NCI-H1048 (cell line): ENCODE data around the gene MYORG.

Experiments
- DNase-seq: peaks from one replicate; lab custom pipeline; 2025; lab: John Stamatoyannopoulos, UW

MYORG gene

DNA sequence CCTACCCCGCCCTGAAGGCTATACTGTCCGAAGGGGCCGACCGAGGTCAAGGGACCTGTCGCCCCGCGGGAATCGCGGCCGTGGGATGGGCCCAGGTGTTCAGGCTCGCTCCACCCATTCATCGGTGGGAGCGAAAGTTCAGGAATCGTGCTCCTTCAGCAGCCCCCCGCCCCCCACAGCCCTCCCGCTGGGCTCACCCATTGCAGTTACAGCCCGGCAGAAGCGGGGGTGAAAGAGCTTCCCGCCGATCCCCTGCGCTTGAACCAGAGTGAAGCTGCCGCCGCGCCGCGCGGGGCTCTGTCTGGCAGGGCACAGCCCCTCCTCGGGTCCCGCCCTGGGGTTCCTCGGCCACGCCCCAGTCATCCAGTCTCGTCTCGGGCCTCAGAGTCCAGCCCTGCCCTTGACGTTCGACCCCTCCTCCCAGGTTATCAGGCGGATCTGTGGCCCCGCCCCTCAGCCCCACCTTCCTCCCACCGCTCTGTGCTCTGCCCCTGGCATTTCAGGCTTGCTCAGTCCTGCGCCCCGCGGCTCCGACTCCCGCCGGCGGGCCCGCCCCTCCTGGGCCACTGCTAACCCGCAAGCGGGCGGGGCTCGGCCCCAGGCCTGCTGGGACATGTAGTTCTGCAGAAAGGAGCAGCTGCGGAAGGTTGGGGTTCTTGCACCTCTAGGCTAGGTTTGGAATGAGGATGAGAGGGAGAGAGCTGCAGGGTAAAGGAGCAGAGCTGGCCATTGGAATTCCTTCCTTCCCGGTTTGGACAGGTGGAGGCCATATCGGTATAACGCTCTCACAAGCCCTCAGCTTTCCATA lies at the start of gene MYORG:
Gene MYORG (minus strand): TSS at position 303 of the 808 bp plus-strand sequence. CDS start 3,955 bp downstream, outside the sequence.
- peak; percentile 86 for DNase-seq

DNA sequence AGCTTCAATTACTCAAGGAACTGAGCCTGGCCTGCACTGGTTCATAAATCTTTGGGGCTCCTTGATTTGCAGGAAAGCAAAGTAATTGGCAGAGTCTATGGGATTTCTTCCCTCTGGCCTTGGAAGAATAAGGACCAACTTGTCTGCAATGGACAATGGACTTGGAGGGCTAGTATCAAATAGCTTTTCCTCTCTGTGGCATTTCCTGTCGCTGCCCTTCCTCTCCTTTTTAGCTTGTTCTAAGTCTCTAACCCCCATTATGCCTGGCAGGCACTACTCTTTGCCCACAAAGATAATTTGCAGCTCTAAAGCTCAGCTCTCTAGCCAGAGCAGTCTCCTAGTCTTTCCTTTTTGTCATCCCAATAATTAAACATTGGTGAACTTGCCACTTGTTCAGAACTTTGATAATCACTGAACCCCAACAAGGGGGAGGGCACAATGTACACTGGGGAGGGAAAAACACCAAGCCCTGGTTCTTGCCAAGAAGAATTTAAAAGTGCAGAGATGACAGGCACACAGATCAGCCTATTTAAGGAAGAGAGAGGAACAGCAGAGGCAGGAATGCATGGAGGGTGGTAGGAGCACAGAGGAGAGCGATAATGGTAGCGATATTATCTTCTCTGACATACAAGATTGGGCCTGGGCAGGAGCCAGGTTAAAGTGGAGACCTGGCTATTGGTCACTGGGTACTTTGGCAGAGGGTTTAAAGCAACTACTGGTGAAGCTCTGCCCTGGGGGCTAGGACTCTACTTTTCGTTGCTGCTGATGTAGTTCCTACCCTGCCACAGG lies 43.2 kb upstream of the MYORG start:
- no peak for DNase-seq

DNA sequence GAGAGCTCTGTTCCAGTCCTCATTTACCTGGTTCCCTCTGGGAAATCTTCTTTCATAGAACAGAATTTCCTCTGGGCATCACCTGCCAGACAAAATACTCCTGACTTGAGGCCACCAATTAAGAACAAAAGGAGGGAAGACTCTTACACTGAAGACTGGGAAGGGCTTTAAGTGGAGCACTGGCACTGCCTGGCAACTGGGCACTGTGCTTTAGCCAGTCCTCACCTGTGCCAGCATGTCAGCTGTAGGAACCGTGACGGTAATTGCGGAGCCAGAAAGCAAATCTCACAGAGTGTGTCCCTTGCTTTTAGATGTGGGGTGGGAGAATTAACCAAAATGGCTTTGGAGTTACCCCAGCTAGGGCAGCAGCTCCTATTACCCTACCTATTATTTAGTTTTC lies 41.0 kb upstream of the MYORG start:
- DNase-seq: no peak

DNA sequence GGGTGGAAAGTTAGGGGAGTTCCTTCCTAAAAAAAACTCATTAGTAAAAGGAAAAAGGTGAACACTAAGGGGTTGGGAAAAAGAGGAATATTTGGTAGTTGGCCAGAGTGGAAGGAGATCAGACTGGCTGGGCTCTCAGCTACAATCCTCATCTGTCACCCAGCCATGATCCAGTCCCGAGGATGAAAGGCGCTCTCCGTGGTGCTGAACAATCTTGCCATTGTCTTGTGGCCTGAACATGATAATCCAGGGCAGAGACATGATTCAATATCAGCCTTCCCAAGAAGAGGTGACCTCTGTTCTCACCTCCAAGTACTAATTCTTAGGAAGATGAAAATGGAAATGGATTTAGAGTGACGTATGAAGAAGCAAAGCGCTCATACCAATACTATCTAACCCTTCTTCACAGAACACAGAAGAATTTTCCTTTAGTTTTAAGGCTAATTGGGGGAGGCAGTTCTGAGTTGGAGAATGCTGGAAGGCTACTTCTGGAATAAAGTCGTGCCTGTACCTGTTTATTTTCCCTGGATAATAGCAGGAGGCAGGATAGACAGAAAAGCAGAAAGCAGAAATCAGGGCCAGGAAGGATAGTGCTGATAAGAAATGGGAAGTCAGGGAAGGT lies 36.6 kb upstream of the MYORG start:
- DNase-seq: no peak

DNA sequence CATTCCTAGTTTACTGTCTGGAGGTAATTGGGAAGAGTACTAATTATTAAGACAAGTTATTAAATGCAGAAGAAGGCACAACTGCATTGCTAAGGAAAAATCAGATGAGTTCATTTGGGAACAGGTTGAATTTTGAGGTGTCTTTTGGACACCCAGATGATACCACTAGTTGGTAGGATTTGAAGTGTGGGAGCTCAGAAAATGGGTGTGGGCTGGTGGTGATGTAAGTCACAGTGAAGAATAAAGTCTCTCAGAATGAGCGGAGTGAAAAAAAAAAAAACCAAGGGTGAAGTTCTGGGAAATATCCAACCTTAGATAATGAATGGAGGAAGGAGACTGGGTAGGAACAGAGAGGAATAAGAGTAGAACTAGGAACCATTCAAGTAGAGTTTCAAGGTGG lies 35.6 kb upstream of the MYORG start:
- DNase-seq: no peak

DNA sequence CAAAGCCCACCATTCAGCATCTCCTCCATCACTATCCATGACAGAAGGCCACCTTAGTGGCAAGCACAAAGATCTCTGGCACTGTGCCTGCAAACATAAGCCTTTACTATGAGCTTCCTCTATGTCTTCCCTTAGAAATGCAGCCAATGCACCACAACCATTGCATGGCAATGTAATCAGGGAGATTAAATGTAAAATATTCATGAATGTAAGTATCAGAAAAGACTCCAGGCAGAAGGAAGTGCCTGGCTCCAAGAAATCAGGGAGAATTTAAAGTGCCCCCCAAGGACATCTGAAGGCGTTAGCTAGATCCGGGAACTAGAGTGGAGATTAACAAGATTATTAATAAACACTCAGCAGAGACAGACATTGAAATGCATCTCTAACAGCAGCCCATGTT lies 32.5 kb upstream of the MYORG start:
- DNase-seq: no peak

DNA sequence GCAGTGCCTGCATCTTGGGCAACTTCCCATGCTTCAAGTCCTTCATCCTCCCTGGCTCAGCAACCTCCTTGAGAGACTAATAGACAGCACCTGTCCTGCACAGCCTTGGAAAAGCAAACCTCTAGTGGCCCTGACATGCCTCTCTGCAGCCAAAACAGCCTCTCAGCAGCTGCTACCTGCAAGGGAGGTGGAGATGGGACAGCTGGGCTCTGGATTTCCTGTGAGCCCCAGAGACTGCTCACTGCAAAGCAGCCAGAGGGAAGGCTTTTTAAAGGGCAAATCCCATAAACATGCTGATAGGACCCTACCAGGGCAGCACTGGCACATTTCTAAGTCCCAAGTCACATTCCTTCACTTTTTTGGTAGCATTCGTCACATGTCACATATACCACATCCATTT lies 31.5 kb upstream of the MYORG start:
- no peak for DNase-seq

DNA sequence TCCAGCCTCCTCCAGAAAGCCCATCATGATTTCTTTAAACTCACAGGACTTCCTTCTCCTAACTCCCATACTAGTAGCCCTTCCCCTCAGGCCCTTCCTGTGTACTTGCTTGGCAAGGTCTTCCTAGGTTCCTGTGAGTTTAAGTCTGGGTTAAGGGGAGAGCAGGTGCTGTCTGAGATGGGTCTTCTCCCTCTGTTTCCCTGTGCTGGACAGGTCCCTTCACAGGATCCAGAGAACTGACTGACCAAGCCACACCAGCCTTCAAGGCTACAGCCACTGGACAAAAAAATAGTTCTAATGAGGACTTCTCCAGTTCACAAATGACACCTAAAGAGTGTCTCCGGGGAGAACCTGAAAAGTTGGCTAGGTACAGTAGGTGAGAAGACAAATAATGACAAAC lies 29.5 kb upstream of the MYORG start:
- DNase-seq: no peak

DNA sequence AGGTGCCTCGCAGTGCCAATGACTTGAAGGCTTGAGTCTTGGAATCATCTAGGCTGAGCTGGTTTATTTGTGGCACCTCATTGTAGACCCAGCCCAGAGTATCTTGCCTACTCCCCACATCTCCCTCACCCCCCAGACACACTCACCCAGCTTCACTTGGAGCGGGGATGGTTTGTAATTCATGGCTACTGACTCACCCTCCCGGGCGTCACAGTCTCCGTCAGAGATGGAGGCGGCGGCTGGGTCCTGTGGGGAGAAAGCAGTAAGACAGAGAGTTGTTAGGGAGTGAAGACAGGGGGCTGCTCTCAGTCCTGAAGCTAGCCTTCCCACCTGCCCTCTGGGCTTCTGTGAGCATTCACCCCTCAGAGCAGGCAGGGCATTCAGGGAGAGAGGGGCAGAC lies 29.0 kb upstream of the MYORG start:
- no peak for DNase-seq

DNA sequence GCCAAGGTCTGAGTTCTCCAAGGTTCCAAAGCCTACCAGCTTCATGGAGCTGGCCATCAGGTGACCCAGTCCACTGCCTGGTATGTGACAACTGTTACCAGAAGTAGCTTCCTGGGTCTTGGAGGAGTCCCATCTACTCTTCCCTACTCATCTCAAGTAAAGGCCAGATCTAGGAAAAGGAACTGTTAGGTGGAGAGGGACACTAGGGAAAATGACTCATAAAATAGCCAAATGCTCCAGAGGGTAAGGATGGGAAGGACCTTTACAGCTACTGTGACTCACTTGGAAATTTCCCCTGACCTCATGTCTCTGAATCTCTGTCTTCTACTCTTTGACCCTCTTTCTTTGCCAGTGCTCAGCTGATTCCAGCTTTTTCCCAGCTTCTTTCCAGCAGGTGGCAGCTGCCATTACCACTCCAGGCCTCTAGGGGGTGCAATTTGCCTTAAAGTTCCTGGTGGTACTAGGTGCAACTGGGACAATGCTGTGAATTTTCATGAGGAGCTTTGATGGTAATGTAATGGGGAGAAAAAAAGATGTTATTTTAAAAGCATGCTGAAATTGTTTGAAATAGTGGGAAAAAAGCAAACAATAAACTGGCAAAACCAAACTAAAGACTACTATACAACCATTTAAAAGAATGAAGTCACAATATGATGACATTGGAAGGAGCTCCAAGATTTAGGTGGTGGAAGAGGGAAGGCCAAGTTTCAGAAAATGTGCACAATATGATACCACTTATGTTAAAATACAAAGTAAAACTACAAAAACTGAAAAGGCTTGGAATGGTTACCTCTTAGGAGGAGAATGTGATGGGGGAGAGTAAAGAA lies 27.1 kb upstream of the MYORG start:
- peak; percentile 3 for DNase-seq

DNA sequence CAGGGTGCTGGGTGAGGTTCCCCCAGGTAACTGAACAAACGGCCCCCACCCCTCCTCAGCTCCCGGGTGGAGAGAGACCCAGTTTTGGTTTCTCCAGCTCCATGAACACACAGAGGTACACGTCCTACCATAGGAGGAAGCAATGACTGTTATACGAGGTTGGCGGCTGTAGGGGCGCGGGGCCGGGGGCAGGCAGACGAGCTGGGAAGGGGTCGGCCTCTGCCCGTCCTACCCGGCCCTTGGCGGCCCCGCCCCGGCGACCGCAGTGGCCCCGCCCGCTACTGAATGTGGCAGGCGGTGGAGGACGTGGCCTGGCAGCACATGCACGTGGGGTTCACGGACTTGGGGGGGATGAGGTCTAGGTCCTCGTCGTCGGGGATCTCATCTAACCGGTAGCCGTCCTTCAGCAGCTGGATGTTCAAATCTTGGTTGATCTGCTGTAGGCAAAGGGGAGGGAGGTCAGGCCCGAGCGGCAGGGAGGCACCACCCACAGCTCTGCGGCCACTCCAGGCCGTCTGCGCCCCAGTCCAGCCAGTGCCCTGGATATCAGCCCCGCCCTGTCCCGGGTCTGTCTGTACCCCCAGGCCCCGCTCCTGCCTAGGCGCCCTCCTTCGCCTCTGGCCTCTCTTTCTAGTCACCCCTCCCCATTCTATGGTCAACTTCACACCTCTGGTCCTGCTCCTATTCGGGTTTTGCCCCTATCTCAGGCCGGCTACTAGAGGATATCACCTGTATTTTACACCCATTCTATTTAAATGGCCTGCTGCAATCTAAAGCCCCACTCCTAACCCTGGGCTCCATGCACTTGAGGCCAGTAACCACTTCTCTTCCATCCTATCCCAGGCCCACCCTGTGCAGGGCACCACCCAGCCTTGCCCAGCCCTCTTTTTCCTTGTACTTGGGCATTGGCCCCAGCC lies 24.2 kb upstream of the MYORG start:
- DNase-seq: no peak

DNA sequence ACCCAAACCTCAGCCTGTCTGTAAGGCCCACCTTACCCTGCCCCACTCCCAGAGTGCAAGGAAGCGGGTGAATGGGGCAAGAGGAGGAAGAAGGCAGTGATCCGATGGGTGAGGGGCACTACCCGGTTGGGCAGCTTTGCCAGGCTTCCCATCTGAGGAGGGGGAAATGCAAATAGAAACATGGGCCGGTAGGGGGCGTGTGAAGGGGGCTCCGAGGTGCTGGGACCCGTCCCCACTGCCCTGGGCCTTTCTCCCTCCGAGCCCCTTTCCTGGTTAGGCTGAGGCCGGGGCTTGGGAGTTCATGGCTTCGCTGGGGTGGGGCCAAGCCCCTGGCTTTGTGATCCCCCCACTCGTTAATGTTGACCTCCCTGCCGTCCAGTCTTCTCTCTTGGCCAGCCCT lies 23.6 kb upstream of the MYORG start:
- no peak for DNase-seq

DNA sequence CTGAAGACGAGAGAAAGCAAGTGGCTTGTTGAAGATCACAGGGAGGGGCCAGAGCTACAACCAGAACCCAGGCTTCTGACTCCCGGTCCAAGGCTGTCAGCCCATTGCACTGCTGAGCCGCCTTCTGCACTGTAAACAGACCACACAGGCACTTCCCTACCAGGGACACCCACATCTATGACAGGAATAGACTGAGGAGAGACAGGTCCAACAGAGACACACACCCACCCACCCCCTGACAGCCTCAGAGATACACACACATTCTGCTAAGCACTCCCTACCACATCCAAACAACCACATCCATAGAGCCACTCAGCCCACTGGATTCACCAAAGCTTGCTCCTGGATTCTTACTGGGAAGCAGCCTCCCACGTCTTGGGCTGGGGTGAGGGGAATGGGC lies 23.0 kb upstream of the MYORG start:
- DNase-seq: no peak

DNA sequence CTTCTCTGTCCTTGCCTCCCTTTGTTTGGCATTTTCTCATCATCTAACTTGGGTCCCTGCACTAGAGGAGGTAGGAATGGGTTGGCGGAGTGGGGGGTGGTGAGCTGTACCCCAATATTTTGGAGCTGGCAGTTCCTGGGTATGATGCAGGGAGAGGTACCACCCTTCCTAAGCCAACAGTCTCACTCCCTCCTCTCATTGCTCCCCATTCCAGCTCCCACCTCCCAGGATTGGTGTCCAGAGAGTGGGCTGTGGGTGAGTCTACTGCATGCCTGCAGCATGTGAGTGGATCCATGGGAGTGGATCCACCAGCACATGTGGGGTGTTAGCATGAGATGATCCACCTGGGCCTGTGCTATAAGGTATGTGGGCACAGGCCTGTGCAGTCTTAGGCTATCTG lies 22.2 kb upstream of the MYORG start:
- no peak for DNase-seq

DNA sequence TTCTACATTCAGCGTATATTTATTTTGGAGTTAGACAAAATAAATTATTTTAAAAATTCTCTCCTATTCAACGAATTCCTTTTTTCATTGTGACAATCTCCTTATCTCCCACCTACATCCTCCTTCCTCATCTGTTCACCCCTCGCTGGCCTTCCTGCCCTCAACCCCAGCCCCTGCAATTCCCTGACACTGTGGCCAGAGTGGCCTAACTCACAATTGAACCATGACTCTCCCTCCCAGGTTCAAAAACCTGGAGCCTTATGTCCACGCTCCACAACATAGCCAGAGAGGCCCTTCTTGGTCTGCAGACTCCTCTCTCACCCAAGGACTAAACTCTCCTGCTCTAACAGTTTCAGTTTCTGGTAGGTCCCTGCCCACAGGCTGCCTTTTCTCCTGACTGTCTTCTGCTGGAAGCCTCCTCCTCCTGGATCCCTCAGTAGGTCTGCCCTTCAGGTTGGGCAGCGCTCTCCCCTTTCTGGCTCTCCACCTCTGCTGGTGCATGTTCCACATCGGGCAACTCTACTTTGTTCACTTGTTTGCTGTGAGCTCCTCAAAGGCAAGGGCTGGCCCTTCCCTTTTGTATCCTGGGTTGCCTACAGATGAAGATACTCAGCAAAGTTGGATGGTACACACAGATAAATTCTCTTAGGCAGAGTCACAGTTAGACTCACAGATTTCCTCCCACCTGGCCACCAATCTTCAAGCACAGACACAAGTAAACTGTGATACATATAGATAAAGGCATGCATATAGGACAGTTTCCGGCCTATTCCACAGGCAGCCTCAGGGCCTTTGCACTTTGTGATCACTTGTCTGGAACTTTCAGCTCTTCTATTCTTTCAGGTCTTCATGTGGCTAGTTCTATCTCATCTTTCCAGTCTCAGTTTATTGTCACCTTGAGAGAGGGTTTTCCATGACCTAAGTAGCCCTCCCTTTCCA lies 19.8 kb upstream of the MYORG start:
- DNase-seq: no peak

DNA sequence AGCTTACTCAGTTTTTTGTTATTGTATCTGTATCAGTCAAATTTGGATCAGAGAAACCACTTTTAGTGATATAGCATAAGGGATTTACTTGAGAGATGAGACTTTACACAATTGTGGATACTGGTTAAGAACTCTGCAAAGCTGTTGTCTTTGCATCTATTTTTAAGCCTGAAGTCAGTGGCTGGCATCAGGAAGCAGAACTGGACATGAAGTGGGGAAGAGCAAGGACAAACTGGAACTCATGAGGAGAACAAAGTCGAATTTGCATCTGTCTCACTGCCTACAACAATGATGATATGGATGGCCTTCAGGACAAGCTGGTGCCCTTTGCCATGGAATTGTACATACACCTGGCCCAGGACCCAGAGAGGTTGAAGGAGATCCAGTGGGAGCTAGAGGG lies 15.8 kb upstream of the MYORG start:
- no peak for DNase-seq

DNA sequence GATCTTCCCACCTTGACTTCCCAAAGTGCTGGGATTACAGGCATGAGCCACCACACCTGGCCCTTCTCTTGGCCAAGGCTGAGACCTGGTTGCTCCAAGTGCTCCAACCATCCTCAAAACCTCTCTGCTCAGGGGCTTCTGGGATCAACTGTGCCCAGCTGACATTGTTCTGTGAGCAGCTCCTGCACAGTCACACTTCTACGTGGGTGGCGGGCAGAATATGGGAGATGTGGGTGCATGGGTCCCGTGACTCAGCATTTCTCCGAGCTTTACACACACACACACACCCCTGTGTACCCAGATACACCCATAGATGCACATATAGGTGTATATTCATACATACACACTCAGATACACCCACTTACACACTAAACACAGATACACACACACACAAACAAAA lies 10.5 kb upstream of the MYORG start:
- DNase-seq: no peak

DNA sequence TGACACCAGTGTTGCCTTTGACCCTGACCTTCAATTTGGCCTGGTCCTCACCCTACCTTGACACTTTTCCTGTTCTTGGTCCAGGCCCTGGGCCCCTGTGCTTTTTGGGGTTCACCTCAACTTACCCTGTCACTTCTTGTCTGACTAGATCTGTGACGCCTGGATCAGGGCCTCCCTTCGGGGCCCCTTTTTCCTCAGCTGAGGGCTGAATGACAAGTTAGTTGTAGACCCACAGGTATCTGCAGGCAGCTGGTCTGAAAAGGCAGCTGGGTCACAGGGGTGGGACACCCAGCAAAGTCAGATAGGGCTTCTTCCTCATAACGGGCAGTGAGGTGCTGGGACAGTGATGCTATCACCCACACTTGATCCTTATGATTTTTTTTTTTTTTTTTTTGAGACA lies 10.0 kb upstream of the MYORG start:
- no peak for DNase-seq

DNA sequence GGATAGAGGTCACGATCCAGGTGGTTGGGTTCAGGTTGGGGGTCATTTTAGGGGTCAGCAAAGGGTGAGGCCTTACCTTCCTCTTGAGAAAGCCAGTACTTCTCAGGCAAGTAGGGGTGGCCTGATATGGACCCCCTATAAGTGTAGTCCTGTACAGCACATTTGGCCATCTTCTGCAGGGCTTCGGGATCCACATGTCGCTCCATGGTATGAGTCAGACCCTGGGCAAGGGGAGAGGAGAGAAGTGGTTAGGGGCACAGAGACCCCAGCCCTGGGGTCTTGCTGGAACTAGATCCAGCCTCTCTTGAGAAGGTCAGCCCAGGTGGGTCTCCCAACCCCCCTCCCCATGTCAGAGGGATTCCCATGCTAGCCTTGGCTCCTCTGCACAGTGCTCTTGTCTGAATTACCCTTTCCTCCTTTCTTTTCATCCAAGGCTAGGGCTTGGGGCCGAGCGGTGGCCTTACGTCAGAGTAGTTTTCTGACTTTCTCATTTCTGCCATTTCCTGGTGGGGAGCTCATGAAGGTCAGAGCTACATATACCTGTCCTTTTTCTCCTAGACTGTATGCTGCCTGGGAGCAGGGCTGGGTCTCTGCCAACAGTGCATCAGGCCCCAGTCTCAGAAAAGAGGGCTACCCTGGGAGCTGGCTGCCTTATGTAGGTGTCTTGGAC lies 9.0 kb upstream of the MYORG start:
- no peak for DNase-seq
